HepG2 (cell line): ENCODE results near the gene CPT1B. TPM values are rescaled to one million over a fixed set of nuclear protein-coding genes. Genes with fewer than 3 reads are reported as not detected.
A peak's percentile ranks its signal among the peaks of the same experiment; 100 is the strongest.

Experiments
- ATAC-seq: fragments of 200-7000 bp; cut with Tn5 transposase; 3 replicates; pipeline ENCODE4 v1.9.1; 2020; ENCODE audit warnings: mild to moderate bottlenecking, moderate library complexity
- BruUV-seq: library from RNA; stranded (reverse); fragments of 400-500 nt; replicated peaks from 2 replicates; lab custom pipeline; 2021; lab: Mats Ljungman, UMichigan
- CTCF ChIA-PET: fragments of 300-600 bp; formaldehyde crosslinking; extraction: SDS; loops from one replicate; lab custom pipeline; 2021; ENCODE audit warnings: low total read pairs, inconsistent platforms, low intra/inter-chr PET ratio; lab: Yijun Ruan, JAX
- POLR2A ChIA-PET: fragments of 350-600 bp; sonication (Branson Sonifier 250); formaldehyde crosslinking; loops from one replicate; lab custom pipeline; 2020; ENCODE audit warnings: antibody characterized with exemption, inconsistent platforms; lab: Yijun Ruan, JAX
- DNase-seq: peaks from one replicate; pipeline ENCODE4 v3.0.0-alpha.2; 2015; ENCODE audit warnings: low spot score
- FAIRE-seq: peaks from 3 replicates; lab custom pipeline; 2011; peaks lifted over from hg19 to GRCh38; lab: Jason Lieb, UNC
- H2AFZ ChIP-seq: one replicate; pipeline ENCODE4 v1.6.1; 2011; ENCODE audit warnings: low read length, inconsistent platforms
- H3K27ac ChIP-seq: fragments of 300-600 bp; 3 replicates; pipeline ENCODE4 v1.8.0; 2011; ENCODE audit warnings: mixed run types, mild to moderate bottlenecking, mixed read lengths, low read length, inconsistent platforms; ENCODE audit not compliant: insufficient read depth; ENCODE audit errors: extremely low read length
- H3K27me3 ChIP-seq, 2 experiments: fragments of 200-600 bp in 1 of 2; 2 replicates in 1 of 2; 3 replicates in 1 of 2; pipeline versions ENCODE4 v1.6.0 to v1.8.0; 2011; ENCODE audit warnings: low read length in 2 of 2, mild to moderate bottlenecking in 2 of 2, moderate library complexity in 2 of 2, inconsistent platforms in 1 of 2; ENCODE audit not compliant: insufficient read depth in 2 of 2, control insufficient read depth in 1 of 2
- H3K36me3 ChIP-seq, 2 experiments: fragments of 200-600 bp in 1 of 2; replicated peaks in 1 of 2; 2 replicates in 1 of 2; 3 replicates in 1 of 2; pipeline versions ENCODE4 v1.5.1 to v1.8.0; 2011; ENCODE audit warnings: low read length in 2 of 2, inconsistent platforms in 1 of 2; ENCODE audit not compliant: insufficient read depth in 2 of 2, control insufficient read depth in 1 of 2
- H3K4me1 ChIP-seq: 2 replicates; pipeline ENCODE4 v1.5.1; 2012; ENCODE audit warnings: low read length, inconsistent platforms; ENCODE audit not compliant: insufficient read depth
- H3K4me2 ChIP-seq: 2 replicates; pipeline ENCODE4 v1.6.0; 2011; ENCODE audit warnings: low read depth, low read length, inconsistent platforms
- H3K4me3 ChIP-seq, 3 experiments: fragments of 200-600 bp in 1 of 3; sonication (generic), shearing (Covaris generic) in 1 of 3; replicated peaks in 1 of 3; 2 replicates each; pipeline ENCODE4 v1.5.1; 2011 to 2016; ENCODE audit warnings: low read length in 3 of 3, inconsistent platforms in 2 of 3, low read depth in 2 of 3, mild to moderate bottlenecking in 2 of 3, control low read depth in 1 of 3, mixed read lengths in 1 of 3; ENCODE audit not compliant: insufficient read depth in 1 of 3
- H3K79me2 ChIP-seq: one replicate; pipeline ENCODE4 v1.6.1; 2011; ENCODE audit warnings: low read length, inconsistent platforms; ENCODE audit not compliant: insufficient read depth
- H3K9ac ChIP-seq: 2 replicates; pipeline ENCODE4 v1.6.0; 2011; ENCODE audit warnings: mild to moderate bottlenecking, low read depth, low read length, inconsistent platforms; ENCODE audit not compliant: insufficient read depth
- H3K9me3 ChIP-seq: 2 replicates; pipeline ENCODE4 v1.5.1; 2012; ENCODE audit warnings: mild to moderate bottlenecking, low read length
- H4K20me1 ChIP-seq: 2 replicates; pipeline ENCODE4 v1.6.0; 2011; ENCODE audit warnings: inconsistent platforms, mild to moderate bottlenecking, low read length, moderate library complexity; ENCODE audit not compliant: insufficient read depth
- ZNF33B ChIP-seq: sonication (generic); formaldehyde crosslinking; IDR thresholded peaks from 2 replicates; pipeline ENCODE4 v1.5.1; 2020; ENCODE audit warnings: mild to moderate bottlenecking, missing genetic modification reagents
- ZNF557 ChIP-seq: sonication (generic); formaldehyde crosslinking; IDR thresholded peaks from 2 replicates; pipeline ENCODE4 v1.4.0; 2020; ENCODE audit warnings: missing genetic modification reagents
- ZNF770 ChIP-seq: sonication (generic); formaldehyde crosslinking; IDR thresholded peaks from 2 replicates; pipeline ENCODE4 v1.5.0; 2020; ENCODE audit warnings: mild to moderate bottlenecking, missing genetic modification reagents
- WGBS: methylation state at CpG from one replicate; pipeline ENCODE4 v1.1.6; 2017; ENCODE audit warnings: low lambda C conversion rate; 5-methylcytosine and 5-hydroxymethylcytosine counted together
- in situ Hi-C: cut with HindIII; loops from 2 replicates; pipeline ENCODE4 v1.10.0; 2017; ENCODE audit warnings: low pct_unique_long_range_greater_than_20kb; ENCODE audit not compliant: extremely low pct_ligation_motif_present
- intact Hi-C: fragments of 100-400 bp; cut with micrococcal nuclease; formaldehyde crosslinking; loops from one replicate; pipeline ENCODE4 v1.10.0; 2022; ENCODE audit not compliant: unreplicated experiment
- polyA plus RNA-seq, 8 experiments: library from polyadenylated mRNA; depleted of rRNA in 3 of 8; stranded (reverse) in 7 of 8; unstranded in 1 of 8; fragments of >200 nt; fragmentation: Illumina TruSeq in 4 of 8; extraction: Trizol in 4 of 8; gene quantifications; 2 replicates each; pipeline versions ENCODE4 v1.2.1 to v1.2.3, GENCODE V29; 2011 to 2016; ENCODE audit warnings: low read depth in 4 of 8, missing spikeins in 1 of 8, mixed read lengths in 1 of 8; ENCODE audit not compliant: insufficient read depth in 1 of 8
- total RNA-seq, 5 experiments: library from RNA; depleted of rRNA; stranded (reverse); fragments of >200 nt; fragmentation: Illumina TruSeq; extraction: Trizol; gene quantifications; 2 replicates each; pipeline ENCODE4 v1.2.3, GENCODE V29; 2016; ENCODE audit warnings: low read depth in 1 of 5
- TF ChIP-seq, protein P1 (sequence below): fragments of 450-650 bp; IDR thresholded peaks from 2 replicates; pipeline ENCODE4 v1.6.1; 2016

Gene CPT1B
- total and polyA plus RNA-seq, 2 of the 13 experiments (the other 11 are each of a cell fraction or from before 2014, with no cell fraction given), result 9.2 to 19.5 TPM

GRCh38 chr22:50597097-50597496 is 18.9 kb upstream of the CPT1B start (continued):
- TF ChIP-seq ZNF770 (no peak), ZNF33B (CRISPR knock-in tag) (no peak)

DNA sequence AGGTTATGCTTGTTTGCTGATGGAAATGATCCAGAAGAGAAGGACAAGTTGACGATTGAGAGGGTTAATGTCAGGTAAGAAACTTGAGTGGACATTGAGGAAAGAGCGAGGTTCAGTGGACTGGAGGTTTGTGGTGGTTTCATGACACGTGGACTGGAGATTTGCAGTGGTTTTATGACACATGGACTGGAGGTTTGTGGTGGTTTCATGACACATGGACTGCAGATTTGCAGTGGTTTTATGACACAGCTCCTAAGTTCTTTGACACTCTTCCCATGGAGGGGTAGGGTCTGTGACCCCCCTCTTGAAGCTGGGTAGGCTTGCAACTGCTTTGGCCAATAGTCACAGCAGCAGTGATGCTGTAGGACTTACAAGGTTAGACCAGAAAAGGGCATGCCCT is 17.0 kb upstream of the CPT1B start:
- CTCF ChIA-PET, result interaction anchor here (0.6 kb wide), 1 partner anchor 10 kb away, joined by 3 read pairs; no protein-coding TSS in a partner anchor
- peaks cover 6% of the 10 kb centered on the region for H3K4me1 ChIP-seq
- H2AFZ ChIP-seq, result no peak overlapping the region
- H3K9me3 ChIP-seq, result no peaks in the 10 kb centered on the region
- no peaks in the 10 kb centered on the region for H3K36me3 ChIP-seq
- H3K27ac ChIP-seq, result no peak overlapping the region
- H3K27me3 ChIP-seq, result peaks cover 0 to 2% of the 10 kb centered on the region in 2 experiments; a peak in 1 of 5 replicates
- no peak overlapping the region for H3K9ac ChIP-seq
- H4K20me1 ChIP-seq, result no peaks in the 10 kb centered on the region; the same call in 1 of the 2 replicates
- no peak for FAIRE-seq
- intact Hi-C loops, result no loop called here
- ATAC-seq, result no peak
- DNase-seq, result no peak
- H3K4me3 ChIP-seq, result no peak overlapping the region
- TF ChIP-seq, protein P1, sequence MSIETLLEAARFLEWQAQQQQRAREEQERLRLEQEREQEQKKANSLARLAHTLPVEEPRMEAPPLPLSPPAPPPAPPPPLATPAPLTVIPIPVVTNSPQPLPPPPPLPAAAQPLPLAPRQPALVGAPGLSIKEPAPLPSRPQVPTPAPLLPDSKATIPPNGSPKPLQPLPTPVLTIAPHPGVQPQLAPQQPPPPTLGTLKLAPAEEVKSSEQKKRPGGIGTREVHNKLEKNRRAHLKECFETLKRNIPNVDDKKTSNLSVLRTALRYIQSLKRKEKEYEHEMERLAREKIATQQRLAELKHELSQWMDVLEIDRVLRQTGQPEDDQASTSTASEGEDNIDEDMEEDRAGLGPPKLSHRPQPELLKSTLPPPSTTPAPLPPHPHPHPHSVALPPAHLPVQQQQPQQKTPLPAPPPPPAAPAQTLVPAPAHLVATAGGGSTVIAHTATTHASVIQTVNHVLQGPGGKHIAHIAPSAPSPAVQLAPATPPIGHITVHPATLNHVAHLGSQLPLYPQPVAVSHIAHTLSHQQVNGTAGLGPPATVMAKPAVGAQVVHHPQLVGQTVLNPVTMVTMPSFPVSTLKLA, result peak; percentile 59; the same call in 1 of the 2 replicates
- TF ChIP-seq ZNF557 (CRISPR knock-in tag), result no peak
- TF ChIP-seq, all 625 proteins: peak for 1
- in situ Hi-C loops, result no loop called here
- Histone ChIP-seq H3K79me2 (no peaks in the 10 kb centered on the region), H3K4me2 (no peak overlapping the region)
- BruUV-seq, result no TSS peak
- POLR2A ChIA-PET, result no interaction called here
- WGBS, result 42% methylated on average over 3 of the region's 3 CpGs
